Hypothalamus (tissue), 51 donors: Measurements from ENCODE around the gene ATAD3B.
"Not testable (repeated sequence)": the region's sequence is repeated elsewhere in the genome, so short reads cannot be mapped to it uniquely, and the experiment has no call there.

Experiments
- DNase-seq, 51 donors: peaks; one replicate each; lab custom pipeline; 2025; lab: John Stamatoyannopoulos, UW

ATAD3B gene

DNA sequence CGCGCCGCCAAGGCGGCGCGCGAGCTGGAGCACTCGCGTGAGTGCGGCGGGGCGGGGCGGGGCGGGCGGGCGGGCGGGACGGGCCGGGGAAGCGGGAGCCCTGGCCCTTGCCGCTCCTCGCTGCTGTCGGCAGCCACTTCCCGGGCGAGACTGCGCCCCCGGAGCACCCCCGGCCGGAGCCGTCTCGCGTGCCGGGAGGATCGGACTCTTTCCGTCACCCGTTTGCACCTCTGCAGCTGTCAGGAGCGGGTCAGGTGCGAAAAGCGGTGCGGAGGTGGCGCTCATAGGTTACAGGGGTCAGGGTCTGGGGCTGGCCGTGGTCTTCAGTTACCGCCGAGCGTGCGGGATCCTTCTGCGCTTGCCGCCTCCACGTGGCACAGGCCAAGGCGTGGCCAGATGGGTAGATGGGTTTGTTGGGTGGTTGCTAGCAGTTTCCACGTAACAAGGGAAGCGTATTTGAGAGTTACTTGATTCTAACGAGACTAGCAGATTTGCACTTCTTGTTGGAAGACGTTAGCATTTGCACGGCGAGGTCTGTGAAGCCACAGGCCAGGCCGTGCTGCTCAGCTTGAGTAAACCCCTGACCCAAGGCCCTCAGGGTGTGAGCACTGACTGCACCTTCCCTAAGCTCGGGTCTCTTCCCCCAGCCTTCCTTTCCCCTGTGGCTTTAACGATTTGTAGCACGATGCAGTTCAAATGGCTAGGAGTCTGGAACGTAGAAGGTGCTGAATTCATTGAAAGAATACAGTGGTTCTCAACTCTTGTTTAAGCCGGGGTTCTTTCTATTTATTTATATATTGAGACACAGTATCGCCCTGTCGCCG, 700 bp downstream of the ATAD3B start:
- not testable (repeated sequence) for DNase-seq

DNA sequence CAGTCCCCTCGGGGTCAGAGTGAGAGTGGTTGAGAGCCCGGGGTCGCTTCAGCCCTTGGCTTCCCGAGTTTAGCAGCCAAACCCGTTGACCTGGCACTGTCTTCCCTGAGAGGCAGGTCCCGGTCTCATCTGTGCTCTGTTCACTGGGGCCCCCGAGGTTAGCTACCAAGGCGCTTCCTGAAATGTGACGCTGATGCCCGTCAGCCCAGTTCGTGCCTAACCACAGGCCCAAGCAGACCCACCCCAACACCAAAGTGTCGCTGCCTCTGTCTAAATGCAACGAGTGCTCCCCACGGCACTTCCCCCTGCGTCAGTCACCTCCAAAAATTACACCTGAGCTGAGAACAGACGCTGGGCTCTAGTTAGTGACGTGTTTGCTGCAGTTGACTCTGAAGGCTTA, 4.4 kb downstream of the ATAD3B start:
- DNase-seq, result not testable (repeated sequence)

- DNase-seq, result no peak
Observed at GRCh38 chr1:1477206-1477605, 5.6 kb downstream of the ATAD3B start.

GRCh38 chr1:1479547-1480487, 8.3 kb downstream of the ATAD3B start:
- DNase-seq, result no peak

GRCh38 chr1:1480488-1480867, 8.9 kb downstream of the ATAD3B start:
- DNase-seq, result not testable (repeated sequence)

- DNase-seq, result not testable (repeated sequence)
Observed at GRCh38 chr1:1481811-1482210, 10.2 kb downstream of the ATAD3B start.

DNA sequence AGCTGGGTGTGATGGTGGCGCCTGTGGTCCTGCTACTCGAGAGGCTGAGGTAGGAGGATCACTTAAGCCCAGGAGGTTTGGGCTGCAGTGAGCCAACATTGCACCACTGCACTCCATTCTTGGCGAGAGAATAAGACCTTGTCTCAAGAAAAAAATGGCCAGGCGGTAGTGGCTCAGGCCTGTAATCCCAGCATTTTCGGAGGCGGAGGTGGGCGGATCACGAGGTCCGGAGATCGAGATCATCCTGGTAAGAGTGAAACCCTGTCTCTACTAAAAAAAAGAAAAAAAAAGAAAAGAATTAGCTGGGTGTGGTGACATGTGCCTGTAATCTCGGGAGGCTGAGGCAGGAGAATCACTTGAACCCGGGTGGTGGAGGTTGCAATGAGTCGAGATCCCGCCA, 11.3 kb downstream of the ATAD3B start:
- no peak for DNase-seq

DNA sequence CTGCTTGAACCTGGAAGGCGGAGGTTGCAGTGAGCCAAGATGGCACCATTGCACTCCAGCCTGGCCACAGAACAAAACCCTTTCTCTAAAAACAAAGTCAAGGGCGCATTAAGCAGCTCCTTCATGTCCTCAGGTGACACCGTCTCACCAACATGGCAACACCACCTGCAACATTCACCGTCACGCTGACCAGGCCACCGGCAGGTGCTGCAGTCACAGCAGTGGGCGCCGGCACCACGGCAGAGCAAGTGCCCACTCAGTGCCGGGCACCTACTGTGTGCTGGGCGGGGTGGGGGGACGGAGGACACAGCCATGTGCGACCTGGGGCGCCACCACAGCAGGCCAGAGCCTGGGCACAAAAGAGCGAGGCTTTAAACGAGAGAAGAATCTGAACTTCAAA, 12.1 kb downstream of the ATAD3B start:
- DNase-seq, result no peak

DNA sequence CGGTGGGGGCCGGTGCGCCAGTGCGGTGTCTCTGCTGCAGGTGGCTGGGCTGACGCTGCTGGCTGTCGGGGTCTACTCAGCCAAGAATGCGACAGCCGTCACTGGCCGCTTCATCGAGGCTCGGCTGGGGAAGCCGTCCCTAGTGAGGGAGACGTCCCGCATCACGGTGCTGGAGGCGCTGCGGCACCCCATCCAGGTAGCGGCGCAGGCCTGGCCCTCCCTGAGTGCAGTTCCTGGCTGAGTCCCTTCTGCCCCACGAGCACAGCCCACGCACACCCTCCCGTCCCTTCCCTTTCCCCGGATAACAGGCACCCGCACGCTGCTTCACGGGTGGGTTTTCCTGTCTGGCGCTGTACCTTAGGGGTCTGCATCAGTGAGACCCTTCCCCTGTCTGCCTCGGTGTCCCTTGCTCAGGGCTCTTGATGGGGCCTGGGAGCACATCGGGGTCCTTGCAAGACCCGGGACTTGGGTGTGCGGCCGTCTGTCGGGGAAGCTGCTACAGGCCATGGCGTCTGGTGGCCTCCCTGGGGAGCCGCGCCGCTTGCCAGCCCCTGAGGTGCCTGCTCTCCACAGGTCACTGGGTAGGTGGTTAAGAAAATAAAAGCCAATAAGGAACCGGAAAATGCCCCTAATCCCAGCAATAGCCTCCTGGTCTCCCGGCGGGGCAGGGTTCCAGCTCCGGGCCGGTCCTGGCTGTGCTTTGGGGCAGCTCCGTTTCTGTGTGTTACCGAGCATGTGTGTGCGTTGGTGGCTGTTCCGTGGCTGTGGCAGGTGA, 13.6 kb downstream of the ATAD3B start:
- not testable (repeated sequence) for DNase-seq

DNA sequence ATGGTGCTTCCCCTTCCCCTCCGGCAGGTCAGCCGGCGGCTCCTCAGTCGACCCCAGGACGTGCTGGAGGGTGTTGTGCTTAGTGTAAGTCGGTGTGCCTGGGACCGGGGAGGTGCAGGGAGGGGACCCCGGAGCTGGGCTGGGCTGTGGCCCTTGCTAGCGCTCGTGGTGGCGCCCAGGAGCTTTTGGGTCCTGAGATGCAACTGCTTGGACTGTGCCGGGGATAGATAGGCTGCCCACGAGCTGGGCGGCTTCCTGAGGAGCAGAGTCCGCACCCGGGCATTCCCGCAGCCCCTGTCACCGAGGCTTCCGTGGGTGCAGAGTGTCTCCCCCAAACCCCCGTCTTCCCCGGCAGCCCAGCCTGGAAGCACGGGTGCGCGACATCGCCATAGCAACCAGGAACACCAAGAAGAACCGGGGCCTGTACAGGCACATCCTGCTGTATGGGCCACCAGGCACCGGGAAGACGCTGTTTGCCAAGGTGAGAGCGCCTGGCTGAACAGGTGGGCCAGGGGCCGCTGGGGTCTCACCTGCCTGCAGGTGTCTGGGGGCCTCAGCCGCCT, 14.3 kb downstream of the ATAD3B start:
- not testable (repeated sequence) for DNase-seq

DNA sequence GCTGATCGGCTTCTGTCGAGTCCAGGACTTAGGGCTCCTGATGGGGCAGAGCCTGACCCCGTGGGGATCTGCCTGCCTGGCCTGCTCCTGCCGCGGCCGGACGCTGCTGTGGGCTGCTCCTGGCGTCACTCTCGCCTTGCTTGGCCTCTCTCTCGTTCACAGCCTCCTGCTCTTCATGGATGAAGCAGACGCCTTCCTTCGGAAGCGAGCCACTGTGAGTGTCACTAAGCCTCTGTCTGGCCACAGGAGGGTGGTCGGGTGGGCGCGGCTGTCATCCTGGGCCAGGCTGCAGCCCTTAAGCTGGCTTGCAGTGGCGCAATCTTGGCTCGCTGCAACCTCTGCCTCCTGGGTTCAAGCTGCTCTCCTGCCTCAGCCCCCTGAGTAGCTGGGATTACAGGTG, 16.1 kb downstream of the ATAD3B start:
- DNase-seq, result no peak

- no peak for DNase-seq
Observed at GRCh38 chr1:1489231-1489630, 17.7 kb downstream of the ATAD3B start.

DNA sequence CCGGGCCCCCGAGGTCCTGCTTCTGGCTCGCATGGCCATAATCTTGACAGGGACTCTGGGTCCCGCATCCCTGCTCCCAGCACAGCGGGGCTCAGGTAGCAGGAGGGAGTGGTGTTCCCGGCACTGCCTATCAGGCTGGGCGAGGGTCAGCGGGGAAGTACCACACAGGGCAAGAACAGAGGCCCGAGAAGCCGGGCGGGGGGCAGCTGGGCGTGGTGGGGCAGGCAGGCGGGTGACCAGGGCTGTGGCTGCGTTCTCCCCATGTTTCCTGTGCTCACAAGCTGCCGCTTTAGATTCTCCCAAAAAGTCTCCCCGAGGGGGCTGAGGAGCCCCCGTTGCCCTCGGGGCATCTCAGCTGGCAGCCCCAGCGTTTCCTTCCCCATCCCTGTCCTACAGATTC, 18.3 kb downstream of the ATAD3B start:
- no peak for DNase-seq

GRCh38 chr1:1490633-1491230, 19.2 kb downstream of the ATAD3B start:
- DNase-seq, result no peak

DNA sequence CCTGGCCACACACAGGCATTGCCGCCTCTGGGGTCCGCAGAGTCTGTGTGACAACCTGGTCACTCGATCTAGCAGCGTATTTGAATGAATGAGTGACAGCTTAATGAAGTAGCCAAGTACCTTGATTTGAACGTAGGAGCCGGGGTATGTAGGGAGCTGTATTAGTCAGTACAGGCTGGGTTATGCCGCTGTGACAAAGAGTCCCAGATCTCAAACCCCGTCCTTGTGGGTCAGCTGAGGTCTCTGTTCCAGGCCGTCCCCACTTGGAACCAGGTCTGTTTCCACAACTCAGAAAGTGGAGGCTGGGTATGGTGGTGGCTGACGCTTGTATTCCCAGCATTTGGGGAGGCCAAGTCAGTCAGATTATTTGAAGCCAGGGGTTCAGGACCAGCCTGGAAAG, 20.0 kb downstream of the ATAD3B start:
- no peak for DNase-seq

DNA sequence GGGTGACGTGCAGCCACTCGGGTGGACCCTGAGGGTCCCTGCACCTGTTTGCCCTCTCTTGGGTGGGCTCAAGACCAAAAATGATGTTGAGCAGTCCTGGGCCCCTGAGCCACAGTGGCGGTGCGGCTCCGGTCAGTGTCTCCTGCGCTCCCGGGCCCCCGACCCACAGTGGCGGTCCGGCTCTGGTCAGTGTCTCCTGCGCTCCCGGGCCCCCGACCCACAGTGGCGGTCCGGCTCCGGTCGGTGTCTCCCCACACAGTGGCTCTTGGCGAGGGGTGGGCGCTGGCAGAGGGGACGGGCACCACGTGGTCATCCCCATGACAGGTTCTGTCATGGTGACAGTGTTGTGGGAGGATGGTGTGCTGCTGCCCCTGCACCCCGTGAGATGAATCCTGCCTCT, 22.7 kb downstream of the ATAD3B start:
- DNase-seq, result not testable (repeated sequence)

- not testable (repeated sequence) for DNase-seq
Observed at GRCh38 chr1:1495461-1495975, 24.0 kb downstream of the ATAD3B start.

- DNase-seq, result peak in 37 of 51 donors; percentile 1 to 65 (median 35)
Observed at GRCh38 chr1:1504777-1505365, 33.3 kb downstream of the ATAD3B start.

GRCh38 chr1:1505366-1505798, 33.8 kb downstream of the ATAD3B start:
- DNase-seq, result peak in 26 of 51 donors; percentile 0 to 61 (median 24)
